Hematopoietic multipotent progenitor cell treated with erythropoietin and hydrocortisone succinate and interleukin-3 and kit ligand, for 15 days (in vitro differentiated cells): ENCODE data around the gene MICB.
A peak's percentile ranks its signal among the peaks of the same experiment; 100 is the strongest.

ENCODE experiments used
- DNase-seq: peaks from one replicate; pipeline ENCODE4 v3.0.0-alpha.2; 2015; ENCODE audit warnings: low spot score

The MICB gene

GRCh38 chr6:31510007-31510406, 12.1 kb downstream of the MICB start:
- DNase-seq: no peak

GRCh38 chr6:31513456-31514165, 15.7 kb downstream of the MICB start:
- DNase-seq: no peak

GRCh38 chr6:31521835-31522234, 23.9 kb downstream of the MICB start:
- no peak for DNase-seq

GRCh38 chr6:31525553-31525931, 27.6 kb downstream of the MICB start:
- peak; percentile 59 for DNase-seq

- DNase-seq: no peak
Observed at GRCh38 chr6:31525932-31526591, 28.1 kb downstream of the MICB start.

- no peak for DNase-seq
Observed at GRCh38 chr6:31528307-31528777, 30.4 kb downstream of the MICB start.

GRCh38 chr6:31528821-31529328, 30.9 kb downstream of the MICB start, which contains the start of gene MCCD1:
TSS of gene MCCD1 (plus strand) at chr6:31528962. CDS start at chr6:31529015, 53 bp downstream.
- DNase-seq: no peak

- DNase-seq: no peak
Observed at GRCh38 chr6:31529329-31530150, 31.6 kb downstream of the MICB start.

- DNase-seq: no peak
Observed at GRCh38 chr6:31530659-31531058, 32.7 kb downstream of the MICB start.

- DNase-seq: no peak
Observed at GRCh38 chr6:31531162-31531561, 33.2 kb downstream of the MICB start.

GRCh38 chr6:31531771-31532643, 34.1 kb downstream of the MICB start:
- no peak for DNase-seq

- DNase-seq: no peak
Observed at GRCh38 chr6:31532644-31533454, 34.9 kb downstream of the MICB start.

- no peak for DNase-seq
Observed at GRCh38 chr6:31533455-31533841, 35.5 kb downstream of the MICB start.

- no peak for DNase-seq
Observed at GRCh38 chr6:31534011-31534410, 36.1 kb downstream of the MICB start.

- no peak for DNase-seq
Observed at GRCh38 chr6:31534521-31535040, 36.6 kb downstream of the MICB start.

- no peak for DNase-seq
Observed at GRCh38 chr6:31535538-31536324, 37.8 kb downstream of the MICB start.

GRCh38 chr6:31538805-31539400, 41.0 kb downstream of the MICB start:
- no peak for DNase-seq

- no peak for DNase-seq
Observed at GRCh38 chr6:31540640-31541039, 42.7 kb downstream of the MICB start.

GRCh38 chr6:31541059-31541657, 43.2 kb downstream of the MICB start:
- DNase-seq: peak; percentile 42
